Measurements from ENCODE around the gene ARHGAP15.

The ARHGAP15 gene

GRCh38 chr2:143632751-143633374 lies 503.6 kb downstream of the ARHGAP15 start:
- no peak for DNase-seq (ENCODE audit: low spot score)

- DNase-seq (ENCODE audit: low spot score): no peak
Observed at GRCh38 chr2:143633419-143633818, 504.2 kb downstream of the ARHGAP15 start.

- no peak for DNase-seq (ENCODE audit: low spot score)
Observed at GRCh38 chr2:143635302-143635701, 506.1 kb downstream of the ARHGAP15 start.

GRCh38 chr2:143635936-143636335 lies 506.7 kb downstream of the ARHGAP15 start:
- no peak for DNase-seq (ENCODE audit: low spot score)

- DNase-seq (ENCODE audit: low spot score): no peak
Observed at GRCh38 chr2:143640826-143641225, 511.6 kb downstream of the ARHGAP15 start.

DNA sequence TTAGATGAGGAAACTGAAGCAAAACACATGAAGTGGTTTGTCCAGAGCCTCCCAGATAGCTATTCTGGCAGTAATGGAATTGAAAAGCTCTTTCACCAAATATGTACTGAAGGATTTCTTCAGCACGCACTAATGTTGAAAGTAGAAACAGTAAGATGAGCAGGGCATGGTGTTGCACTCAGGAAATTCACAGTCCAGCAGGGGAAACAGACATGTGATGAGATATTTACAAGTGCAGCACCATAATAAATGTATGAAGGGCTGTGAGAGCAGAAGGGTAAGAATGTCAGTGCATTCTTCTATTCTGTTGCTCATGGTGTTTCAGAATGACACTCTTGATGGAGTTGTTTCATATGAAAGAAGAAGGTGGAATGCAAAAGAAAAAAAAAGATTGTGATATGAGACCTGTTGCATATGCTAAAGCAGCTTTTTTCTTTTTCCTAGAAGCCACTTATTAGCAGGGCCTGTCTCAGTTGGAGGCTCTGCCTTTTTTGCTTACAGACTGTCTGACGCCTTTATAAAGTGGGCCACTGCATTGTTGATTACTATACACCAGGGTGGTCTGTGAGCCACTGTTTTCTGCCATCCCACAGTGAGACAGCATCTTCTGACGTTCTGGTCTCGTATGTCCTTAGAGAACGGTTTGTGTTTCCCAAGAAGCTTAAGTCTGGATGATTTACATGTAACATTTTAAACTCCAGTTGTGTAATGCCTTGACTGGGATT lies 516.9 kb downstream of the ARHGAP15 start:
- DNase-seq (ENCODE audit: low spot score): no peak

- no peak for DNase-seq (ENCODE audit: low spot score)
Observed at GRCh38 chr2:143649226-143649740, 520.1 kb downstream of the ARHGAP15 start.

GRCh38 chr2:143652692-143653091 lies 523.5 kb downstream of the ARHGAP15 start:
- DNase-seq (ENCODE audit: low spot score): no peak

- DNase-seq (ENCODE audit: low spot score): no peak
Observed at GRCh38 chr2:143668234-143668633, 539.0 kb downstream of the ARHGAP15 start.

- no peak for DNase-seq (ENCODE audit: low spot score)
Observed at GRCh38 chr2:143674051-143674450, 544.8 kb downstream of the ARHGAP15 start.

- DNase-seq (ENCODE audit: low spot score): no peak
Observed at GRCh38 chr2:143675021-143675420, 545.8 kb downstream of the ARHGAP15 start.

- no peak for DNase-seq (ENCODE audit: low spot score)
Observed at GRCh38 chr2:143679617-143680016, 550.4 kb downstream of the ARHGAP15 start.

DNA sequence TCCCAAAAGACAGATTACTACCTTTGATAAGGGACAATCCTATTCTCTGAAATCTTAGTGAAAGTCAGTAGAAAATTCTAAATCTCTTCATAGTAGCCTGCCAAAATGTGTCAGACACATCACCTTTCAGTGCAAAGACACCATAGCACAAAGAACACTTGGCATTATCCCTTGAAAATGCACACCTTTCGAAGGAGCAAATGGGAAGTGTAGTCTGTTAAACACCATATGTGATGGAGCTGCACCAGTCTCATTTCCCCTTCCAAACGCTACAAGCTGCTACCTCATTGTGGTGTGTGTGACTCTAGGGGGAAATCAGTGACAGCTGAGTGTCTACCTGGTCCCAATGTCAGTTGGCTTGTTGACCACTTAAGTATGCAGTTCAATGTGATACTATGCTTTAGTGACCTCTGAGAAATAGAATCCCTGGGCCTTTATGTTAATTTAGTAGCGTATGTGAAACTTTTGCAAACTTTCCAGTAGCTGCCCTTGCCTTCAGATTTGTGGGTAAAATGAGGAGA lies 551.7 kb downstream of the ARHGAP15 start:
- no peak for DNase-seq (ENCODE audit: low spot score)

DNA sequence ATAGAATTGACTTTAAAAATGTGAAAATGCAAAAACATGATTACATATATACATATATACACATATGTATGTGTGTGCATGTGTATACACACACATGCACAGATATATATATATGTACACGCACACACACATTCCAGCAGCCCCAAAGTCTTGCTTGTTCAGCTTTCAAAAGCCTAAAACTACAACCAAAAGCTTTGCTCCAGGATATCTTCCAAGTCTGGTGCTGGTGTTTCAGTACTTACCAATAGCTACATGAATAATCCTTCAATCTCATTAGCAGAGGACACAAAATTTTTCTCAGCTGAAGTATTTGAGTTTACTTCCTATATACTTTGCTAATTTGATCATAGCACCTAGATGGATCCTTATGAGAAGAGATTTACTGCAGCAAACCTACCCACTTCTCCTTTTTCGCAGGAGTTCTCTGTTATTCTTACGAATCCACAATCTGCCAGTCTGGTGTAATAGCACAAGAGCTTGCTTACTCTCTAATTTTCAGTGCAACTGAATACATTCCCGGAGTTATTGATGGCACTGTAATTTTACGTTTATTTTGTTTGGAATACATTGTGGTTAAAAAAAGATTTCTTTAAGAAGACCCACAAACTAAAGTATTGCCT lies 553.3 kb downstream of the ARHGAP15 start:
- DNase-seq (ENCODE audit: low spot score): no peak

- no peak for DNase-seq (ENCODE audit: low spot score)
Observed at GRCh38 chr2:143683977-143684376, 554.8 kb downstream of the ARHGAP15 start.

DNA sequence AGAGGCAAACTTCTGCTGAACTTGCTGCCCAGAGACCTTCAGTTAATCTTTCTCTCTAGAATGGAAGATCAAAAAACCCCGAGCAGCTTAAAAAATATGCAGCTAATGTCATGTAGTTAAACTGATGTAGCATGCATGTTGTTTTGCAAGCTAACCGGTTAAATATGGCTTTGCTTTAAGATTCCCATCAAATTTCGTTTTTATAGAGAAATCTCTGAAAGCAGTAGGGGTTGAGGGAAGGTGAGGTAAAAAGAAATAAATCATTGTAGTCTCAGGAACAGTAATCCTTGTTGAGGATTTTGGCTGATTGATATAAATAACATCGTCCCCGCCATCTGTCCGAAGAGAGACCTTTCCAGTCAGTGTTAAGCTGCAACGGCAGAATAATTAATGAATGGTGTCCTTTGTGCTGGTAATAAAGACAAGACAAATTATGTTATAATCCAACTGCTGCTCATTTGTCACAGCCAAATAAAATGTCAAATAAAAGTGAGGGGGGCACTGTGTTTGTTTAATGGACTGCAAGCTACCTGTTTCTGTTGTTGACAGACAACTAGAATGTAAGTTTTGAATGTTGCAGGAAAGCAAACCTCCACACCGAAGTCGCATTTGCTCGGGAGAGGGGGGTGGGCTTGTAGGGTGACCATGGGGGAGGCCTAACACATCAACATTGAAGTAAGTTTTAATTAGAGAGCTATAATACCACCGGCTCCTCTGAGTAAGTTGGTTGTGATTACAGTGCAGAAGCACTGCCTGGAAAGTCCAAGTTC lies 555.5 kb downstream of the ARHGAP15 start:
- DNase-seq (ENCODE audit: low spot score): no peak

DNA sequence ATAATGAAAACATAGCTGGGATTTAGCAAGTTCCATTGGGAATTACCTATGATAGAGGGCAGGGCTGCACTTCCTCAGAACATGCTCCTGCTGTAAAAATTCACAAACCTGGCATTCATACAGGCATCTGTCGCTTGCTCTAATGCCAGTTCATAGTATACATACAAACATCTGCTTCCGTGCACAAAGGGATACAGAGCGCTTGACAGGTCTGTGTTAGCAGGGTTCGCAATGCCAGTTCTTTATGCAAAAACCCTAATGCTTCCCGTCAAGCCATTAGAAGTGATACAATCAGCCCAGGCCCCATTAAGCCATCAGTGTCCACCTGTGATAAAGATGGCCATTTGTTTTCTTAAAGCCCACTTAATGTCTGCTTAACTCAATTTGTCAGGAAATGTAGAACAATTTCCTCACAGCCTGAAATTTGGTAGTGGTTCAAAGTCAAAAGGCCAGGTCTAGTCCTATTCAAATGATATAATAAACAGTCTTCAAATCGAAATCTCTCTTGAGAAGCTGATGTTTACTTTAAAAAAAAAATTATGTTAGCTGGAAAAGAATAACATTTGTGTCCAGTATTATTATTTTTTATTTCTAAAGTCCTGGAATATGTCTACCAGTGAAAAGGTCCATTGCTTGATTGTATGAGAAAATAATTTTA lies 556.3 kb downstream of the ARHGAP15 start:
- DNase-seq (ENCODE audit: low spot score): no peak

- peak; percentile 48 for DNase-seq (ENCODE audit: low spot score)
Observed at GRCh38 chr2:143686585-143687164, 557.5 kb downstream of the ARHGAP15 start.

DNA sequence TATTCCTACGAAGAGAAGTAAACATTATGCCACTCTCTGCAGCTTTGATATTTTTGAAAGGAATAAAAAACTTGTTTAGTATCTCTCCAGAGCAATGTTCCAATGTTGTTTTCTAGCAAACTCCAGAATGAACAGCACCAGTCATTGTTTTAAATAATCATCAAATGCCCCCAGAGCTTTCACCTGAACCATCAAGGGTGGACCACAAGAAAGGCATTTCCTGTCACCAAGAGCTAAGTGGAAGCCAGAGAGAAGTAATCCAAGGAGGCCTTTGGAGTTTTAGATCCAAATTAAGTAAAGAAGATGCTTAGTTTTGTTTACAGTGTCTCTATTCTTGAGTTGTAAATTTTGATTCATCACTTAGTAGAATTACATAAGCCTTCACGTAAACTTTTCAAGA lies 559.0 kb downstream of the ARHGAP15 start:
- no peak for DNase-seq (ENCODE audit: low spot score)

DNA sequence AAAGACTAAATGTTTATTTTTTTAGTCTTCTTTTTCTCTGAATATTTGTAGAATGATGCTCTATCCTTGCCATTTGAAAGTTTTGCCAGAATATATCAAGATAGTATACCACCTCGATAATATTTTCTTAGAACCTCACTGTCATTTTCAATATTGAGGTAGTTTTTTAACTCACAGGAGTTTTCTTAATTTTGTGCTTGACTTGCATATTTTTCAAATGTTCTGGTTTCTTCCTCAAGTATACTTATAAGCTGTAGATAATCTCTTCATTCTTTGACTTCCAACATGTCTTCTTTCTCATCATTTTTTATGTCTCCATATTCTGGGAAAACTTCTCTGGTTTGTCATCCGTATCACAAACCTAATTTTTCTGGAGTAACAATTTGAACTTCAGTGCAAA lies 559.6 kb downstream of the ARHGAP15 start:
- DNase-seq (ENCODE audit: low spot score): no peak

GRCh38 chr2:143689541-143689940 lies 560.3 kb downstream of the ARHGAP15 start:
- no peak for DNase-seq (ENCODE audit: low spot score)
